DMS153 (cell line): Measurements from ENCODE around the gene IMPA2.
"Not testable (repeated sequence)": the region's sequence is repeated elsewhere in the genome, so short reads cannot be mapped to it uniquely, and the experiment has no call there.

Source experiments
- DNase-seq: peaks from one replicate; lab custom pipeline; 2025; lab: John Stamatoyannopoulos, UW

IMPA2 gene

GRCh38 chr18:11962597-11962996, 18.7 kb upstream of the IMPA2 start:
- no peak for DNase-seq

- no peak for DNase-seq
Observed at GRCh38 chr18:11963991-11964484, 17.3 kb upstream of the IMPA2 start.

GRCh38 chr18:11969904-11970835, 11.1 kb upstream of the IMPA2 start:
- DNase-seq, result no peak

GRCh38 chr18:11970836-11971226, 10.5 kb upstream of the IMPA2 start:
- not testable (repeated sequence) for DNase-seq

- no peak for DNase-seq
Observed at GRCh38 chr18:11972371-11973174, 8.7 kb upstream of the IMPA2 start.

- no peak for DNase-seq
Observed at GRCh38 chr18:11974741-11975325, 6.5 kb upstream of the IMPA2 start.

GRCh38 chr18:11975723-11976122, 5.6 kb upstream of the IMPA2 start:
- no peak for DNase-seq

GRCh38 chr18:11976315-11977152, 4.8 kb upstream of the IMPA2 start:
- DNase-seq, result no peak

GRCh38 chr18:11977153-11977466, 4.2 kb upstream of the IMPA2 start:
- DNase-seq, result no peak

GRCh38 chr18:11978956-11979355, 2.4 kb upstream of the IMPA2 start:
- DNase-seq, result no peak

- no peak for DNase-seq
Observed at GRCh38 chr18:11980163-11980493, 1.2 kb upstream of the IMPA2 start.

- DNase-seq, result peak; percentile 87
Observed at GRCh38 chr18:11980494-11981191, 664 bp upstream of the IMPA2 start.

- DNase-seq, result no peak
Observed at GRCh38 chr18:11981543-11982366, 448 bp downstream of the IMPA2 start.

- no peak for DNase-seq
Observed at GRCh38 chr18:11982981-11983380, 1.7 kb downstream of the IMPA2 start.

GRCh38 chr18:11983592-11983991, 2.3 kb downstream of the IMPA2 start:
- no peak for DNase-seq

GRCh38 chr18:11984091-11984490, 2.8 kb downstream of the IMPA2 start:
- DNase-seq, result no peak

GRCh38 chr18:11985586-11985985, 4.3 kb downstream of the IMPA2 start:
- no peak for DNase-seq

- DNase-seq, result no peak
Observed at GRCh38 chr18:11986061-11986460, 4.8 kb downstream of the IMPA2 start.

- no peak for DNase-seq
Observed at GRCh38 chr18:11987527-11987926, 6.2 kb downstream of the IMPA2 start.

GRCh38 chr18:11989174-11989573, 7.9 kb downstream of the IMPA2 start:
- no peak for DNase-seq
